MM.1S (cell line): ENCODE measurements around the gene MRPL27.

ENCODE experiments used
- DNase-seq: peaks from one replicate; pipeline ENCODE4 v3.0.0-alpha.2; 2015
- H2AFZ ChIP-seq: fragments of 300-600 bp; sonication (generic); 2 replicates; pipeline ENCODE4 v1.6.0; 2016; ENCODE audit warnings: antibody characterized with exemption, low read length
- H3F3A ChIP-seq: fragments of 300-600 bp; sonication (generic); 2 replicates; pipeline ENCODE4 v1.6.1; 2016; ENCODE audit warnings: mild to moderate bottlenecking, antibody characterized with exemption, low read length, moderate library complexity, mixed read lengths; ENCODE audit not compliant: insufficient read depth
- H3K27ac ChIP-seq: fragments of 300-600 bp; sonication (generic); 2 replicates; pipeline ENCODE4 v1.5.1; 2016; ENCODE audit warnings: mild to moderate bottlenecking, low read length
- H3K27me3 ChIP-seq: fragments of 300-600 bp; sonication (generic); replicated peaks from 2 replicates; pipeline ENCODE4 v1.6.0; 2016; ENCODE audit warnings: low read length; ENCODE audit not compliant: insufficient read depth
- H3K36me3 ChIP-seq: fragments of 300-600 bp; sonication (generic); replicated peaks from 2 replicates; pipeline ENCODE4 v1.6.1; 2016; ENCODE audit warnings: mild to moderate bottlenecking, low read length, mixed read lengths; ENCODE audit not compliant: insufficient read depth
- H3K4me1 ChIP-seq: fragments of 300-600 bp; sonication (generic); 2 replicates; pipeline ENCODE4 v1.6.1; 2016; ENCODE audit warnings: low read length, mixed read lengths
- H3K4me2 ChIP-seq: fragments of 300-600 bp; sonication (generic); 2 replicates; pipeline ENCODE4 v1.6.0; 2016; ENCODE audit warnings: low read depth, low read length
- H3K4me3 ChIP-seq: fragments of 300-600 bp; sonication (generic); 2 replicates; pipeline ENCODE4 v1.5.1; 2016; ENCODE audit warnings: low read length, mixed read lengths
- H3K79me2 ChIP-seq: fragments of 300-600 bp; sonication (generic); 2 replicates; pipeline ENCODE4 v1.6.1; 2016; ENCODE audit warnings: mixed run types, low read length, mixed read lengths
- H3K9ac ChIP-seq: fragments of 300-600 bp; sonication (generic); 2 replicates; pipeline ENCODE4 v1.6.1; 2016; ENCODE audit warnings: low read length, mixed read lengths
- H3K9me2 ChIP-seq: fragments of 300-600 bp; sonication (generic); replicated peaks from 2 replicates; pipeline ENCODE4 v1.6.1; 2016; ENCODE audit warnings: mild to moderate bottlenecking, low read length, mixed read lengths; ENCODE audit not compliant: insufficient read depth
- H3K9me3 ChIP-seq: fragments of 300-600 bp; sonication (generic); replicated peaks from 2 replicates; pipeline ENCODE4 v1.6.1; 2016; ENCODE audit warnings: mild to moderate bottlenecking, low read length, mixed read lengths; ENCODE audit not compliant: insufficient read depth
- H4K20me1 ChIP-seq: fragments of 300-600 bp; sonication (generic); 2 replicates; pipeline ENCODE4 v1.6.1; 2016; ENCODE audit warnings: mild to moderate bottlenecking, low read length, moderate library complexity, mixed read lengths; ENCODE audit not compliant: insufficient read depth
- EZH2 ChIP-seq: fragments of 300-600 bp; sonication (generic); optimal IDR thresholded peaks from 2 replicates; pipeline ENCODE3; 2017; ENCODE audit warnings: low read depth, mild to moderate bottlenecking, antibody characterized with exemption, low read length, mixed read lengths
- EZH2phosphoT487 ChIP-seq: fragments of 300-600 bp; sonication (generic); IDR thresholded peaks from 2 replicates; pipeline ENCODE4 v1.6.1; 2018; ENCODE audit warnings: antibody characterized with exemption, low read length
- TF ChIP-seq, protein P1 (sequence below): fragments of 300-600 bp; sonication (generic); IDR thresholded peaks from 2 replicates; pipeline ENCODE4 v1.5.1; 2016; ENCODE audit warnings: antibody characterized with exemption, low read length, mixed read lengths

The MRPL27 gene

GRCh38 chr17:50367401-50367800 lies 5.6 kb downstream of the MRPL27 start:
- DNase-seq = no peak
- Histone ChIP-seq H2AFZ (no peak overlapping the region), H3K4me1 (peaks cover 7% of the 10 kb centered on the region), H3F3A (no peaks in the 10 kb centered on the region), H3K9ac (no peak overlapping the region), H3K9me3 (no peaks in the 10 kb centered on the region), H3K79me2 (peaks cover 24% of the 10 kb centered on the region), H3K9me2 (no peaks in the 10 kb centered on the region), H3K27ac (no peak overlapping the region), H4K20me1 (no peaks in the 10 kb centered on the region), H3K4me2 (no peak overlapping the region), H3K36me3 (no peaks in the 10 kb centered on the region), H3K4me3 (no peak overlapping the region), H3K27me3 (no peaks in the 10 kb centered on the region)
- TF ChIP-seq EZH2 (no peak), EZH2phosphoT487 (no peak)
- TF ChIP-seq, protein P1, sequence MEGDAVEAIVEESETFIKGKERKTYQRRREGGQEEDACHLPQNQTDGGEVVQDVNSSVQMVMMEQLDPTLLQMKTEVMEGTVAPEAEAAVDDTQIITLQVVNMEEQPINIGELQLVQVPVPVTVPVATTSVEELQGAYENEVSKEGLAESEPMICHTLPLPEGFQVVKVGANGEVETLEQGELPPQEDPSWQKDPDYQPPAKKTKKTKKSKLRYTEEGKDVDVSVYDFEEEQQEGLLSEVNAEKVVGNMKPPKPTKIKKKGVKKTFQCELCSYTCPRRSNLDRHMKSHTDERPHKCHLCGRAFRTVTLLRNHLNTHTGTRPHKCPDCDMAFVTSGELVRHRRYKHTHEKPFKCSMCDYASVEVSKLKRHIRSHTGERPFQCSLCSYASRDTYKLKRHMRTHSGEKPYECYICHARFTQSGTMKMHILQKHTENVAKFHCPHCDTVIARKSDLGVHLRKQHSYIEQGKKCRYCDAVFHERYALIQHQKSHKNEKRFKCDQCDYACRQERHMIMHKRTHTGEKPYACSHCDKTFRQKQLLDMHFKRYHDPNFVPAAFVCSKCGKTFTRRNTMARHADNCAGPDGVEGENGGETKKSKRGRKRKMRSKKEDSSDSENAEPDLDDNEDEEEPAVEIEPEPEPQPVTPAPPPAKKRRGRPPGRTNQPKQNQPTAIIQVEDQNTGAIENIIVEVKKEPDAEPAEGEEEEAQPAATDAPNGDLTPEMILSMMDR = no peak

DNA sequence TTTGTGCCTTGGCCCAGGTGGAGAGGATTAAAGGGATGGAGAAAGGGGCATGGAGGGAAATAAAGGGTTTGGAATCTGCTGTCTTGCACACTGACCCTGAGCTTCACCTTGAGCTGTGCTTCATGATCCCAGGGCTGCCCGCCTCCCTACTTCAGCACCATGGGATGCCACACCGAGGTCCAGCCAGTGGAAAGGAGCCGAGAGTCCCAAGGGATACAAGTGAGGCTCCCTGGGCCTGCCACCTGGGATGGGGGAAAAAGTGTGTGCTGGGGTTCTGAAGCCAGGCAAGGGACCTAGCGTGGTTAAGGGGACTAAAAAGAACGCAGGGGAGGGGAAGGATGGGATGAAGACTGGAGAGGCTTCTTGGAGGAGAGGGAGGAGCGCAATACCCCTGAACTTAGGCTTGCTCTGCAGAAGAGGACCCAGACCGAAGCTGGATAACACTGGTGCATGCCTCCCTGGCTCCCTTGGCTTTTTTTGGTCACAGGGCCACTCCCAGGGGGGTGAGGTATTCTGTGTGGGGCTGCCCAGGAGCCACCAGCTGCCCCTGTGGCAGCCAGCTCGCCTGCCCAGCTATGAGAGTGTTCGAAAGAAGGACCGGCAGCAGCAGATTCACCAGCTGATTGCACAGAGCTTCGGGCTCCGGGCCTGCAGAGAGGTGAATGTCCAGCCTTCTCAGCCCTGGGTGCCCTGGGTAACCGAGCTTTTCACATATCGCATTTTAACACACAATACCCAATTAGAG lies 7.2 kb downstream of the MRPL27 start:
- DNase-seq = no peak
- Histone ChIP-seq H3K4me2 (no peak overlapping the region), H3K9ac (no peak overlapping the region), H3F3A (no peaks in the 10 kb centered on the region), H3K9me2 (no peaks in the 10 kb centered on the region), H3K27me3 (no peaks in the 10 kb centered on the region), H2AFZ (no peak overlapping the region), H3K4me1 (no peaks in the 10 kb centered on the region), H3K36me3 (no peaks in the 10 kb centered on the region), H3K4me3 (no peak overlapping the region), H3K27ac (no peak overlapping the region), H3K9me3 (no peaks in the 10 kb centered on the region), H4K20me1 (no peaks in the 10 kb centered on the region), H3K79me2 (peaks cover 9% of the 10 kb centered on the region)
- TF ChIP-seq EZH2phosphoT487 = no peak

DNA sequence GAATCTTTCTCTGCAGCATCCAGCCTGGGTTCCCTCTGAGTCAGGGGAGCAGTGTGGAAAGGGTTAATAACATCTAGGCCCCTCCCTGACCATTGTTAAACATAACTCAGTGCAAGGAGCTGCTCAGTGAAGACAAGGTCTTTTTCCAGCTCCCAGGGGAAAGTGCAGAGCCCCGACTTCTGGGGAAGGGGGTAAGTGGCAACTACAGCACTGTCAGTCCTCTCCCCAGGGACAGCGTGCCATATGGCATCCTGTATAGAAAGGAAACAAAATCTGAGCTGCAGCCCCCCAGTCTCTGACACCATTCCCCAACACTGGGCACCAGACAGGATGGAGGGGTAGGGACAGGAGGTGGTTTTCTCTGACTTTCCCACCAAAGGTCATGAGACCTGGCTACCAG lies 7.8 kb downstream of the MRPL27 start:
- H2AFZ ChIP-seq = no peak overlapping the region
- H3K9me3 ChIP-seq = no peaks in the 10 kb centered on the region
- no peaks in the 10 kb centered on the region for H3F3A ChIP-seq
- no peaks in the 10 kb centered on the region for H3K4me1 ChIP-seq
- no peak for DNase-seq
- H3K27ac ChIP-seq = no peak overlapping the region
- no peak for TF ChIP-seq EZH2phosphoT487
- TF ChIP-seq, protein P1 = no peak
- no peak for TF ChIP-seq EZH2
- no peaks in the 10 kb centered on the region for H3K36me3 ChIP-seq
- no peak overlapping the region for H3K9ac ChIP-seq
- no peaks in the 10 kb centered on the region for H3K27me3 ChIP-seq
- no peaks in the 10 kb centered on the region for H3K9me2 ChIP-seq
- H3K79me2 ChIP-seq = peaks cover 2% of the 10 kb centered on the region
- no peak overlapping the region for H3K4me3 ChIP-seq
- H3K4me2 ChIP-seq = no peak overlapping the region
- H4K20me1 ChIP-seq = no peaks in the 10 kb centered on the region

DNA sequence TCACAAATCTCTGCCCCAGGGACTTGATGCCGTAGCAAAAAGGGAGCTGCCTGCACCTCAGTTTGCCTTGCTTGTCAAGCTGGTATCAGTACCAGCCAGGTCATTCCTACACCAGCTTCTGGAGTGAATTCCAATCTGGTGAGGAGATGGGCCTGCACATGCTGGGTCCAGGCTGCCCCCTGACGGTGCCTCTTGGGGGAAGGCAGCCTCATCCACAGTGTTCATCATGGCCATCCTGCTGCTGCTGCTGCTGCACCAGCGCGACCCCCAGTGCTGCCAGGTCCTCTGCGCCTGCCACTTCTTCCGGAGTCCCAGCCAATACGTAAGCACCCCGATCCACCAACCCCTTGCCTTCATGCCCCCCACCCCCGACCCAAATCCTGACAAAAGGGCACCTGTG lies 8.3 kb downstream of the MRPL27 start:
- no peaks in the 10 kb centered on the region for H3F3A ChIP-seq
- no peak overlapping the region for H2AFZ ChIP-seq
- no peak overlapping the region for H3K9ac ChIP-seq
- DNase-seq = no peak
- no peak overlapping the region for H3K4me3 ChIP-seq
- no peaks in the 10 kb centered on the region for H3K9me3 ChIP-seq
- no peaks in the 10 kb centered on the region for H4K20me1 ChIP-seq
- TF ChIP-seq, protein P1 = no peak
- TF ChIP-seq EZH2phosphoT487 (no peak), EZH2 (no peak)
- H3K79me2 ChIP-seq = no peaks in the 10 kb centered on the region; the same call in 1 of the 2 replicates
- no peaks in the 10 kb centered on the region for H3K9me2 ChIP-seq
- H3K27me3 ChIP-seq = no peaks in the 10 kb centered on the region
- no peak overlapping the region for H3K4me2 ChIP-seq
- no peaks in the 10 kb centered on the region for H3K4me1 ChIP-seq
- no peak overlapping the region for H3K27ac ChIP-seq
- no peaks in the 10 kb centered on the region for H3K36me3 ChIP-seq
